ENCODE measurements around the gene TWNK.

Gene TWNK

DNA sequence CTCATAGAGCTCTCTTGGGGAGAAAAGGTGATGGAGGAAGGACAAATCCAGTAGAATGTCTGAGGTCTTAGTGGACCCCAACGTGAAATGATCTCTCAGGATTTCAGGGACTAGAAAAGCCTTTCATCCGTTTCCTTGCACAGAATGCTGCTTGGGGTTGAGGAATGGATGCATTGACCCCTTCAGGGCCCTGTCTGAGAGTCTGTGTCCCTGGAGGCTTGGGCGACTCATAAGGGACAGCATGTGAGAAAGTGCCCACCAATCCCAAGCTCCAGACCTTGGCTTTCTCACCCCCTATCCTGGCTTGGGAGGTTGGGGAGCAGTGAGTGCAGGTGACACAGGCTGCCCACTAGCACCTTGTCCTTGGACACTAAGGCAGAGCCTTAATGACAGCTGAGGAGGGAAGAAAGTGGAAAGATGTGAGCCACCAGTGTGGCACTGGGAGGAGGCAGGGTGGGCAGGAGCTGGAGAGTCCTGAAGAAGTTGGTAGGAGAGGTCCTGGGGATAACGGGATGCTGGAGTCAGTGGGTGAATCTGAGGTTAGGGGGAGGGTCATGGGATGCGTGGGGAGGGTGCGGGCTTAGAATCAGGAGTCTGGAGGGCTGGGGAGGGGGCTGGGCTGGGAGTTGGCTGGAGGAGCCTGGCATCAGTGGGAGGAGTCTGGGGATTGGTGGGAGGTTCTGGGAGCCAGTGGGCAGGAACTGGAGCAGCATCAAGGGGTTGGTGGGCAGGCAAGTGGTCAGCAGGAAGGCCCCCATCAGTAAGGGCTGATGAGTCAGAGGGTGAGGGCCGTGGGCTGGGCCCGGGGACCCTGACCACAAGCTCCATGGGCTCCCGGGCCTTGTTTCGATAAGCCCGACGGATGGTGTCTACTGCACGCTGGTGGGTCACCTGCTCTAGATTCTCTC, 20.8 kb downstream of the TWNK start:
- TF ChIP-seq TAF1 (IDR thresholded peaks at IDR 0.05; ENCODE audit: borderline replicate concordance, low read depth, low read length) (no peak), POLR2AphosphoS5 (IDR thresholded peaks at IDR 0.05; ENCODE audit: low read depth, low read length) (no peak), POLR2A (IDR thresholded peaks at IDR 0.05; ENCODE audit: low read depth, low read length) (no peak)
- no peak for FAIRE-seq
- no peak for DNase-seq (ENCODE audit: insufficient read length)

DNA sequence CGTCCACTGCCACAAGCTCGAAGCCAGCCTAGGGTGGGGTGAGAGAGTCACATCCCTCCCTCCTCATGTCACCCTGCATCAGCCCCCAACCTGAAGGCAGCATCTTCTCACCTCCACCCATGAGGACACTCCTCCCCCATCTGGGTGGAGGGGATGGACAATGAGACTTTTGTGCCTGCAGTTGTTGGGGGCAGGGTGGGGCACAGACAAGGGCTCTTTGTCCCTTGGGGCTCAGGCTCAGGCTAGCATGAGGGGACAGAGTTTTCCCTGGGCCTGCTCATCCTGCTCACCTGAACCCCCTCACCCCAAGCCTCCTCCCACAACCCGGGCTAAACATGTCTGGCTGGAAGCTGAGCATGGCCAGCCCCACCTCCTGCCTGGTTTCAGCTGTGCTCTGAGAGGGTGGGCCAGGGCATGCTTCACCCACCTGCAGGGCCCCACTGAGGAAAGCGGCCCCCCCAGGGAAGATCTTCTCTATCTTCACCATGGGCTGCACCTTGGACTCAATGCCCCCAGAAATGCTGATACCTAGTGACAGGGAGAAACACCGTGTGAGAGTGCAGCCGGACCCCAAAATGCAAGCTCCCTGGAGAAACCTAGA, 21.6 kb downstream of the TWNK start:
- FAIRE-seq (no peak), DNase-seq (ENCODE audit: insufficient read length) (no peak)
- TF ChIP-seq POLR2AphosphoS5 (IDR thresholded peaks at IDR 0.05; ENCODE audit: low read depth, low read length) (no peak), POLR2A (IDR thresholded peaks at IDR 0.05; ENCODE audit: low read depth, low read length) (no peak), TAF1 (IDR thresholded peaks at IDR 0.05; ENCODE audit: borderline replicate concordance, low read depth, low read length) (no peak)

DNA sequence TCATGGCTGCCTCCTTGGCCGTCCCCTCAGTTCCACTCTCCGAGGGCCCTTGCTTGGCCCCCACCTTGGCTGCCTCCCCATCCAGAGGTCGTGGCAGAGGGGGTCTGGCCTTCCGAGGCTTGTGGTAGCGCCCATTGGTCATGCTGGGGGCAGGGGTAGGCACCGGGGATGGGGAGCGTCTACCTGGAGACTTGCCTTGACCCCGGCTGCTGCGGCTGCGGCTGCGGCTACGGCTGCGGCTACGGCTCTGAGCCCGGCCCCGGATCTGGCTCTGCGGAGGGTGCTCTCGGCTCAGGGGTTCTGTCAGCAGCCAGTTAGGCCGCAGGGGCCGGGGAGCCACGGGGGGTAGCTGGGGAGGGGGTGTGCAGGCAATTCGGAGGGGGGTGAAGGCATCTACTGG, 23.0 kb downstream of the TWNK start:
- FAIRE-seq (no peak), DNase-seq (ENCODE audit: insufficient read length) (no peak)
- TF ChIP-seq TAF1 (IDR thresholded peaks at IDR 0.05; ENCODE audit: borderline replicate concordance, low read depth, low read length) (no peak), POLR2AphosphoS5 (IDR thresholded peaks at IDR 0.05; ENCODE audit: low read depth, low read length) (no peak), POLR2A (IDR thresholded peaks at IDR 0.05; ENCODE audit: low read depth, low read length) (no peak)

DNA sequence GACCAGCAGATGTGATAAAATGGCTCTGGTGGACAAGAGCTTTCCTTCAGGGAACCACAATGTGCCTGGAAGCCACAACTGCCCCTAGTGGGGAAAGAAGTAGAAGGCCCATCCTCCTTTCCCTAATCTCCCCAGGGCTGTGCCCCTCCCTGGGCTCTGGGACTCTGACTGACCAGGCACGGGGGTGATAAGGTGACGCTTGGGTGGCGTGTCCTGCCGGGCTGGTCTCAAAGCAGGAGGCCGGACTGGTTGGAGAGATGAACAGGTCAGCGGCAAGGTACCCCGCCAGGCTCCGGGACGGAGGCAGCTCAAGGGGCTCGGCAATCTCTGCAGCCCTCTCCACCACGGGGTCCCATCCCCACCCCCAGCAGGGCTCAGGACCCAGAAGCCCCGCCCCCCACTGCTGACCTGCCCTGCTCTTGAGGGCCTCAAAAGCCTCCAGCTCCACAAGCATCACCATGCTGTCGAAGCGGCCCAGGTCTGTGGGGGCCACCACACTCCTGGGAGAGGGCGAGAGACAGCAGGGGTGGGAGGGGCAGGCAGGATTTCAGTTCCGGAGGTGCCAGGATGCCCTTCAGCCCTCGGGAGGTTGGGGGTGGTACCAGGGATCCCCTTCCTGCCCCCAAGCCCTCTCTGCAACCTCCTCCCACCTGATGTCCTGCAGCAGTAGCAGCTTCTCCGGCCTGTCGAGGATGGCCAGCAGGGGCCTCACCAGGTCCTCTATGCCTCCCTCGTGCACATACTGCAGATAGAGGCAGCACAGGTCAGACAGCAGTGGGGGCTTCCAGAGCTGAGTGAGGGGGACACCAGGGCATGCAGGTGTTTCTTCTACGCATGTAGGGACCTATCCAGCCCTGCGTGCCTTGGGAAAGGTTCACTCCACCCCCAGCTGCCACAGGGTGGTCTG, 24.4 kb downstream of the TWNK start:
- no peak for TF ChIP-seq TAF1 (IDR thresholded peaks at IDR 0.05; ENCODE audit: borderline replicate concordance, low read depth, low read length)
- TF ChIP-seq POLR2A (IDR thresholded peaks at IDR 0.05; ENCODE audit: low read depth, low read length), result no peak
- TF ChIP-seq POLR2AphosphoS5 (IDR thresholded peaks at IDR 0.05; ENCODE audit: low read depth, low read length), result no peak
- FAIRE-seq (no peak), DNase-seq (ENCODE audit: insufficient read length) (no peak)

DNA sequence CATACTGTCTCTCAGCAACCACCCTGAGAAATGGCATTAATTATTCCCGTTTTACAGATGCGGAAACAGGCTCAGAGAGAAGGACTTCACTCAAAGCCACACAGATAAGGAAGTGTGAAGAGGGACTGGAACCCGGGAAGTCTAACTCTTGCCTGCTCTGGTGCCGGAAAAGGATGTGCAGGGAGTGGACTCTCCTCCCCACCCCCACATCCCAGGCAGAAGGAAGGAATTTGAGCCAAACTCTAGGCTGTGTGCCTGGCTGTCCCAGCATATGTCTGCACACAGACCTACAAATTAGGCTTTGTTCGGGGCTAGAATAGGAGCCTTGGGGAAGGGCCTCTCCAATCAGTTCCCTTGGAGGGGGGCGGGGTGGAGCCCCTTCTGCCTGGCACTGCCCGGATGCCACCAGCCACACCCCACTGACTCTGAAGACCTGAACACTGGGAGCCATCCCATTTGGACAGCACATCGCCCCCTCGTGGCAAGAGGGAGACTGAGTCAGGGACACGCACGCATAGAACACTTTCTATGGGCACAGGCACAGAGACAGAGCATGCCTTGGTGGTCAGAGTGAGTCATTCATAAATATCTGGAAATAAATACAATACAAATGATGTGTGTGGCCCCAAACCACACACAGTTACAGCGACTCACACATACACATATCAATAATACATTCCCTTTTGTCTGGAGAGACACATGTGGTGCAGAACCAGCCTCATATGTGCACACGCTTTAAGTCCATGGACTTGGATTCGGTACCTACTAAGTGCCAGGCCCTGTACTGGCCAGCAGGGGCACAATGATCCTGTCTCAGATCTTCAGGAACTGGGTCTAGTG, 25.4 kb downstream of the TWNK start:
- DNase-seq (ENCODE audit: insufficient read length), result peak; percentile 73
- no peak for TF ChIP-seq TAF1 (IDR thresholded peaks at IDR 0.05; ENCODE audit: borderline replicate concordance, low read depth, low read length)
- TF ChIP-seq POLR2AphosphoS5 (IDR thresholded peaks at IDR 0.05; ENCODE audit: low read depth, low read length), result no peak
- TF ChIP-seq POLR2A (IDR thresholded peaks at IDR 0.05; ENCODE audit: low read depth, low read length), result no peak
- peak; percentile 86 for FAIRE-seq

DNA sequence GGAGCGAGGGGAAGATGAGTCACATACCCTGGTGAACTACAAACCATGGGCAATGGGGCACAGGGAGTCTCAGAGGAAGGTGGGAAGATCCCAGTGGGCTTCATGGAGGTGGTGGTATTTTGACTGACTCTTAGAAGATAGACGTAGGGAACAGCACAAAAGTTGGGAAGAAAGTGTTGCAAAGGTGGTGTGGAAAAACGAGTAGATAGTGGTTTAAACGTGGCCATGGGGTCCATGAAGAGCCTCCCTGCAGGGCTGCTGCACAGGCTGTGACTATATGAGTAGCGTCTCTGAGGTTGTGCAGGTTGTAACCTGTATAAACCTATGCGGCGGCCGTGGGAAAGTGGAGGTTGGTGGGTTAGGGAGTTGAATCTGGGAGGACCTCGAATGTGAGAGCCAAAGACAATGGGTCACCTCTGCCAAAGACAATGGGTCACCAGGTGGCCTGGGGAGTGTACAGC, 26.1 kb downstream of the TWNK start:
- FAIRE-seq, result no peak
- DNase-seq (ENCODE audit: insufficient read length), result no peak
- TF ChIP-seq POLR2A (IDR thresholded peaks at IDR 0.05; ENCODE audit: low read depth, low read length), result no peak
- no peak for TF ChIP-seq TAF1 (IDR thresholded peaks at IDR 0.05; ENCODE audit: borderline replicate concordance, low read depth, low read length)
- no peak for TF ChIP-seq POLR2AphosphoS5 (IDR thresholded peaks at IDR 0.05; ENCODE audit: low read depth, low read length)

DNA sequence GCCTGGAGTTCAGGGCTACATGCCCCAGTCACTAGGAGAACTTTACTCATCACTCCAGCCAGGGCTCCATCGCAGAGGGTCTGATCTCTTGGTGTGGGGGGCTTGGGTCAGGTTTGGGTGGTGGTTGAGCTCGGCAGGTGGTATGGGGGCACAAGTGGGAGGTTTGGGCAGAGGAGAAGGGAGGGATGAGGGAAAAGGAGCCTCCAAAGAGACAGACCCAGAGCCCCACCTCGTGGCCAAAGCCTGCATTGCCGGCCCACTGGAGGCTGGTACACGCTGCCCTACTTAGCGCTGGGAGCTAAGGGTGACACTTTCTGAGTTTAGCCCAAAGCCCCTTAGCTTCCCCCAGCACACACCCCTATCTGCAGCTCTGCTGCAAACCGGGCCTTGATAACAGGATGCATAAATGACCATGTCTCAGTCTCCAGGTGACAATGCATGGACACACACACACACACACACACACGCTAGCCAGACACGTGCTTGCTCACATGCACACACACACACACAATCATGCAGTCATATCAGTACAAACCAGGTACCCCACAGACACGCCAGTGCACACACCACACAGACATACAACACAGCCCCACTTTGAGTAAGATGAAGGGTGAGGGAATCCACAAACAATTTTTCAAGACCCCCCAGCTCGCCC, 27.0 kb downstream of the TWNK start:
- no peak for TF ChIP-seq TAF1 (IDR thresholded peaks at IDR 0.05; ENCODE audit: borderline replicate concordance, low read depth, low read length)
- no peak for TF ChIP-seq POLR2AphosphoS5 (IDR thresholded peaks at IDR 0.05; ENCODE audit: low read depth, low read length)
- TF ChIP-seq POLR2A (IDR thresholded peaks at IDR 0.05; ENCODE audit: low read depth, low read length), result no peak
- FAIRE-seq, result peak; percentile 83
- DNase-seq (ENCODE audit: insufficient read length), result peak; percentile 76

DNA sequence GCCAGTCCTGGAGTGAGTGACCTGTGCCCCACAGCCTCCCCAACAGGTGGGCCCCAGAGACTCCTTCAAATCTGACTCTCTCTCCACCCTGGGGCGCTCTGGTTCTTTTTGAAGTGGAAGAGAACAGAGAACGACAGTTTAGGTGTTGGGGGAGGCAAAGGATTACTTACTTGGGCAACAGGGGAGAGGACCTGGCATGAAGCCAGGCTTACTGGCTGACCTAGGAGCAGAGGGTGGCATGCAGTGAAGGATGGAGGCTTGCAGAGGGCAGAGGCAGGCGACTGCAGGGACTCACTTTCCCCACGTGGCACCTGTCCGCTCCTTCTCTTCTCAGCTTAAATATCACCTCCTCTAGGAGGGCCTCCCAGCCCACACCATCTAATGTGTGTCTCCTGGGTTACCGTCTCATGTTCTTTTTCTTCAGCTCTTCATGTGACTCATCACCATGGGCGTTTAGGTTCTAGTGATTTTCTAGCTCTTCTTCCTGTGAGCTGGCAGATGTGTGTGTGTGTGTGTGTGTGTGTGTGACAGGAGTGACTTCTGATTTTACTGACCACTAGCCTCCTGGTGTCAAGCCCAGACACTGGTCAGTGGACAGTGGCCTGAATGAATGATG, 27.7 kb downstream of the TWNK start:
- FAIRE-seq (no peak), DNase-seq (ENCODE audit: insufficient read length) (no peak)
- TF ChIP-seq TAF1 (IDR thresholded peaks at IDR 0.05; ENCODE audit: borderline replicate concordance, low read depth, low read length) (no peak), POLR2A (IDR thresholded peaks at IDR 0.05; ENCODE audit: low read depth, low read length) (no peak), POLR2AphosphoS5 (IDR thresholded peaks at IDR 0.05; ENCODE audit: low read depth, low read length) (no peak)

DNA sequence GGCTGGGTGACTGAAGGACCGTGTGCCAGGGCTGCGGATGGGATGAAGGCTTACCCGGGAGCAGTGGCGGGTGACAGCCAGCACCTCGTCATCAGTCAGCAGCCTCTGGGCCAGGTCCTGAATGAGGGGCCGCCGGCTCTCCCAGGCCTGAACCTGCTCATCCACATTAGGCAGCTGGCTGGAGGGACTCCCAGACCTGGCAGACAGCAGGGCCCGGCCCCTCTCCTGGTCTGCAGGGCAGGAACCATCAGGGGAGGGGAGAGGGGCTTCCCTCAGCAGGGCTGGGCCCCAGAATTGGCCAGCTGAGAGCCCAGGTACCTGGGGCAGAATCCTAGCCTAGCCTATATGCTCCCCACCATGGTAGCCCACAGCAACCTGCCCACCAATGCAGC, 28.2 kb downstream of the TWNK start:
- DNase-seq (ENCODE audit: insufficient read length) (no peak), FAIRE-seq (no peak)
- TF ChIP-seq POLR2A (IDR thresholded peaks at IDR 0.05; ENCODE audit: low read depth, low read length), result no peak
- no peak for TF ChIP-seq POLR2AphosphoS5 (IDR thresholded peaks at IDR 0.05; ENCODE audit: low read depth, low read length)
- no peak for TF ChIP-seq TAF1 (IDR thresholded peaks at IDR 0.05; ENCODE audit: borderline replicate concordance, low read depth, low read length)

DNA sequence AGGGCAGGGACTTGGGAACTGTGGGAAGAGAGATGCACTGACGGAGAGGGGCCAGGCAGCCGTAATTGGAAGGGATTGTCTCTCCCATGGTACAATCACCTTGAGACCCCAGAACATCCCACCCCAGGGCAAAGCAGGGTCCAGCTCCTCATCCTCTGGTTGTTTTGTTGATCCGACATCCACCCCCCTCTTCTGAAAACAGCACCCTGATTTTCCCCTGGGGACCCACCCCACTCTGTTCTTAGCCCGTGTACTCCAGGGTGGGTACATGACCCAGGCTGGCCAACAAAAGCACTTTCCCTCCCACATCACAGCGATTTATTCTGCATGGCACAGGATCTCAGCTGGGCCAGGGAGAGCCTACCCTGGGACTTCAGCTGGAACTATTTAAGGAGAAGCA, 29.5 kb downstream of the TWNK start:
- no peak for TF ChIP-seq TAF1 (IDR thresholded peaks at IDR 0.05; ENCODE audit: borderline replicate concordance, low read depth, low read length)
- TF ChIP-seq POLR2AphosphoS5 (IDR thresholded peaks at IDR 0.05; ENCODE audit: low read depth, low read length), result no peak
- no peak for TF ChIP-seq POLR2A (IDR thresholded peaks at IDR 0.05; ENCODE audit: low read depth, low read length)
- DNase-seq (ENCODE audit: insufficient read length) (no peak), FAIRE-seq (no peak)

All from GM12892 (cell line).